HG02610 (cell line): ENCODE data around the gene SLC8A2.
"Not testable (repeated sequence)": the region's sequence is repeated elsewhere in the genome, so short reads cannot be mapped to it uniquely, and the experiment has no call there.

Experiments
- ATAC-seq: cut with Tn5 transposase; IDR thresholded peaks from one replicate; pipeline ENCODE4 v1.9.1; 2021; ENCODE audit warnings: mild to moderate bottlenecking, moderate library complexity; ENCODE audit not compliant: unreplicated experiment

SLC8A2 gene

DNA sequence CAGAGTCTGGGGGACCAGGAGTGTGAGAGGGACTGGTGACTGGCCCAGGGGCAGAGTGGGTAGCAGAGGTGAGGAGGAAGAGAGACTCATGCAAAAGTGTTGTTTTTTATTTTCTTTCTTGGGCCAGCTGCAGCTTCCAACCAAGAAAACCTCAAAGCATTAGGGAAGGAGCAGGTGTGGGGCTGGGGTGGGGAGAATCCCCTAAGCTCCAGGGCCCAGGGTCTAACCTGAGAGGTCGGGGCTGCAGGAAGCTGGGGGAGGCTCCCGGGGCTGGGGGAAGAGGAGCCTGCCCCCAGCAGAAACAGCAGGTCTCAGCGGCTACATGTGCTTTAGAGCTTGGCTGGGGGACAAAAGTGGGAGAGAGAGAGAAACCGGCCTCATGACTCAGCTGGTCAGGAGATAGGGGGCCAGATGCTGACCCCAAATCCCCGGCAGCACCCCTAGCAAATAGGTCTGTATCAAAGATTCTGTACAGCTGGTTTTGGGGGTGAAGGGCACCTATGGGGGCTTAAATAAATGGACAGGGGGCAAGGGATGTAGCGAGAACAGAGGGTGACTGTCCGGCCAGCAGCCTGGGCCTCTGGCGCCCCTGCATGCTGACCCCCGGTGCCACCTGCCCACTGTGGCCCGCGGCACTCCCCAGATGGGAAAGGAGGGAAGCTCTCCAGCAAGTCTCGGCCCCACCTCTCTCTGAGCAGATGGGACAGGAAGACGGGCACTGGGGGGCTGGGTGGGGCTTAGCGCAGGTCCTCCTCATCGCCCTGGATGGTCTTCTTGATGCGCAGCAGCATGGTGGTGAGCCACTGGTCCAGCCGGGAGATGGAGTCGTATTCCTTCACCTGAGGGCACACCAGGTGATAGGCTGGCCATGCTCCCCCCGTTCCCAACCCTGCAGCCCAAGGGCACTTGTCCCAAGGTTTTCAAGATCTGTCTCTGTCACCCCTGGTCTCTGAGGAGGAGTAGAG, 16.1 kb upstream of the SLC8A2 start:
- no peak for ATAC-seq

DNA sequence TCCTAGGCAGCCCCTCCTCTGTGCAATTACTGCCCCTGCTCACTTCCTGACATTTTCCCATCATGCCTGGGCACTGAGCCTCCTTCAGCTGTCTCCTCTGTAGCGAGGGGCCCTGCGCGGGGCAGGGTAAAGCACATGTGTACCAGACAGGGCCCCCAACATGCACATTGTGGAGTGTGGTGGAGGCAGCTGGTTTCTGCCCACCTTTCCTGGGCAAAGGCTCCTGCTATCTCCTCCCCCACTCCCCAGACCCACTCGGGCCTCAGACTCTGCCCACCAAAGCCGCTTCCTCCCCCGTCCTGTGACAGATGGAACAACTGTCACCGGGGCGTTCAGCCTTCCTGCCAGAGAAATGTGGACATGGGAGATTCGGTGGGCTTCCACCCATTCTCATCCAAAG, 15.2 kb upstream of the SLC8A2 start:
- no peak for ATAC-seq

DNA sequence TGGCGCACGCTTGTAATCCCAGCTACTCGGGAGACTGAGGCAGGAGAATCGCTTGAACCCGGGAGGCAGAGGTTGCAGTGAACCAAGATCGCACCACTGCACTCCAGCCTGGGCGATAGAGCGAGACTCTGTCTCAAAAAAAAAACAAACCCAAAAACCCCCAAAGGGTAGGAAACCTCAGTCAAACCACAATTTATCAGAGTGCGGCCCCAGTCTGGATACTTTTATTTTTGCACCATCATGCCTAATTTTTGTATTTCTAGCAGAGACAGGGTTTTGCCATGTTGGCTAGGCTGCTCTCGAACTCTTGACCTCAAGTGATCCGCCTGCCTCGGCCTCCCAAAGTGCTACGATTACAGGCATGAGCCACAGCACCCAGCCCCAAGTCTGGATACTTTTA, 14.5 kb upstream of the SLC8A2 start:
- ATAC-seq = not testable (repeated sequence)

DNA sequence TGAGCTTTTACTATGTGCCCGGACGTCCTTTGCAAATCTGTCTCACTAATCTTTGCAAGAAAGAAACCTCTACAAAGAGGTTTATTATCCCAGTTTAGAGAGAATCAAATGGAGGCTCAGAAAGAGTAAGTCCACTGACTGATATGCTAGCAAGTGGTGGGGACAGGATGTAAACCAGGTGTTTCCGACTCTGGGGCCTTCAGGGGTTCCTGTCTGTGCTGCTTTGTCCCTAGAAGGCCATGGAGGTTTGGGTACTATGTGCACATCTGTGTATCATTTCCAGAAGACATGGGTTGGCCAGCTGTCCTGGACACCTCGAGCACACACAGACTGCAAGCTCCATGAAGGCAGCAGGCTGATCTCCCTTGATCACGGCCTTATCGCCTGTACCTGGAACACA, 13.5 kb upstream of the SLC8A2 start:
- ATAC-seq = no peak

DNA sequence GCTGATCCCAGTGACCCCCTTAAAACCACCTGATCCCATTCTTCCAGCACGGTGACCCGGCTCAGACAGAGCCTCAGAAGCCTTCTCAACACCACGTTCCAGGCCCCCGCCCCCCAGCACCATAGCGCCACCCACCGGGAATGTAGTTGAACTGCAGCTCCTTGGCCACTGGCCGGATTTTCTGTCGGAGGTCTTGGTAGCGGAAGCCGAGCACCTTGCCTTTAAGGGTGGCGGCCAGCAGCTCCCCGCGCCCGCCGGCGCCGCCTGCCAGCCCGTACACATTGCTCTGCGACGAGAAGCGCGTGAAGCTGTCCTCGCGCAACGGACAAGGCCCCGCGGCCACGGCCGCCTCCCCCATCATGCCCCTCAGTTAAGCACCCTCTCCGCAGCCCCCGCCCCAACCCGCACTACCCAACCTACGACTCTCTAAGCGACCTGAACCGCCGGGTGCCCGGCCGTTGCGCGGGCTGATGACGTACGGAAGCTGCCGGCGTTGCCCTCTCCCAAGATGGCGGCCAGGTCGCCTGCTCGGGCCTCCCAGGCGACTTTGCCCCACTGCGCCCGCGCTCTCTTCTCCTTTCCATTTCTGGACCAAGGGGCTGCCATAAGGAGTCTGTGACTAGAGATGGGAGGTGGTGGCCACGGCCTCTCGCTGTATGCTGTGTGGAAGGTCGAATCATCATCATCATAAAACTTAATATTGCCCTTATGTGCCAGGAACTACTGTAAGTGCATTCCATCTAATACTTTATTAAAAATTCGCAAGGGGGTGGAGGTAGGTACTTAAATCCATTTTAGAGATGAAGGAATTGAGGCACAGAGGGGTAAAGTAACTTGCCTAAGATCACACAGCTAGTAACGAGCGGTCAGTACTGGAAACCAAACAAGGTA, 12.4 kb upstream of the SLC8A2 start, which contains the start of gene KPTN:
KPTN (minus strand) TSS at position 420 of the 891 bp plus-strand sequence; CDS start at position 361, 59 bp downstream.
- peak; percentile 56 for ATAC-seq

DNA sequence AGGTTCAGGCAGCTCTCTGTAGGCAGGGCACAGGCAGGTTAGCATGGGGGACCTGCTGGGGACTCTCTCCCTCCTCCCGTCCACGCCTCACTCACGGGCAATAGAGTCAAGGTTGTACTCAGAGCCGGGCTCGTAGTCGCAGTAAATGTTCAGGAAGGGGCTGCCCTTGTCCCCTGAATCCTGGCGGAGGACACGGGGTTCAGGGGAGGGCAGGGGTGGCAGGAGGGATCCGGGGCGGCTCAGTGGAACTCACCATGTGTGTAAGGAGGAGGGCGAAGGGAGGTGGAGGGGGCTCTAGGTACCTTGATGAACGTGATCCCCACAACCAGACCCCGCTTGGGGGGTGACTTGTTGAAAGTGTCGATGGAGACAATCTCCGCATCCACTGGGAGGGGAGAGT, 11.5 kb upstream of the SLC8A2 start:
- ATAC-seq = no peak

DNA sequence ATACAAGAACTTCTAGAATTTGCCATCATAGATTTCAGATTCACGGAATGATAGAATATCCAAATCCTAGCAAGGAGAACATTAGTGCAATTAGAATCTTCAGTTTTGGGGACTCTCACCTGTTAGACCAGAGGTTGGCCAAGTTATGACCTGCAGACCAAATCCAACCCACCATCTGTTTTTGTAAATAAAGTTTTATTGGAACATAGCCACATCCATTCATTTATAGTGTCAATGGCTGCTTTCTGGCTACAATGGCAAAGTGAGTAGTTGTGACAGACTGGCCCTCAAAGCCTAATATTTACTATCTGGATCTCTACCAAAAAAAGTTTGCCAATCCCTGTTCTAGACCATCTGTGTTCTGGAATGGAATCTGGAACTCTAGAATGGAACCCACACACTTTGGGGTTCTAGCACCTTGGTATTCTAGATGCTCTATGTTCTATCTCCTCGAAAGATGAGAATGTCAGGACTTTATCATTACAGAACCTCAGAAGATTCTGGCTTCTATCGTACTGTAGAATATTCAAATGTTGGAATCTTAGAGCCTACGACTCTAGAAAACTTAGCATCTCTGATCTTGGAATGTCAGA, 9.9 kb upstream of the SLC8A2 start:
- no peak for ATAC-seq

DNA sequence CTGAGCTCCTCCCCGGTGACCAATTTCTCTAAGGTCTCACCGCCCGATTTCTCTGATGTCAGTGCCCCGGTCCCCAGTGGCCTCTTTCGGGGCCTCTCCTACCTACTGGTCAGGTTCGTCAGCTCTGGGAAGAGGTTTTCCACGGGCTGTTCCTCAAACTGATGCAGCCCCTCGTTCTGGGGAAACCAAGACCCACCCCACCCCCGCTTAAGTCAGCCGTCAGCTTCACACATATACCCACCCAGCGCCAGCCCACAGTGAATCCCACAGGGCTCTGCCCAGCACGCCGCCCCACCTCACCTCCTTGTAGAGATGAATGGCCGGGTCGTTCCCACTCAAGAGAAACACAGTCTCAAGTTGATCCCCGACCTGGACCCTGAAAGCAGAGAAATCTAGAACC, 9.0 kb upstream of the SLC8A2 start:
- no peak for ATAC-seq

DNA sequence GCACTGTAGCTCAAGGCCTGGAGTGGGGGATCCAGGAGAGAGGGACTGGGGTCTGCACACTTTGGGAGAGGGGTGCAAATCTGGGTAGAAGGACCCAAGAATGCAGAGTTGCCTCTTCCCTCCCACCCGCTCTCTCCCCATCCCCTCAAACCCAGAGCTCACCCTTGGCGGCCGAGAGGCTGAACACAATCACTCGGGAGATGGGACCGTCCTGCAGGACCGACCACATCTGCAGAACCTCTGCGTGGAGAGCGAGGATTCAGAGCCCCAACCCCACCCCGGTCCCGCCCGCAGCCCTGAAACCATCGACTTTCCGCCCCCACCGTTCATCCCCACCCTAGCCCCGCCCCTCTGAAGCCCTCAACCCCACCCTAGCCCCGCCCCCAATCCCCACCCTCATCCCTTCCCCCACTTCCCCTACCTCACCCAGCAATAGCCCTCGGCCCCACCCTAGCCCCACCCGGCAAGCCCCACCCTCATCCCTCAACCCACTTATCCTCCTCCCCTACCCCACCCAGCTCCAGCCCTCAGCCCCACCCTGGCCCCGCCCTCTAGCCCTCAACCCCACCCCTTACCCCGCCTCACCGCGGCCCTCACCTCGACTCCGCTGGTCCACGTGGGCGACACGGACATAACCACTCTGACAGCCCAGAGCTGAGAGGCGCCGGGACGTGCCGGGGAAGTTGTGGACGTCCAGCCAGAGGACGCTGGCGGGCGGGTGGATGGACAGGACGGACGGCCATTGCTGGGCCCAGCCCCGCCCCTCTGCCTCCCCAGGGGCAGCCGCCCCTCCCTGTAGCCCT, 8.2 kb upstream of the SLC8A2 start:
- ATAC-seq = no peak

DNA sequence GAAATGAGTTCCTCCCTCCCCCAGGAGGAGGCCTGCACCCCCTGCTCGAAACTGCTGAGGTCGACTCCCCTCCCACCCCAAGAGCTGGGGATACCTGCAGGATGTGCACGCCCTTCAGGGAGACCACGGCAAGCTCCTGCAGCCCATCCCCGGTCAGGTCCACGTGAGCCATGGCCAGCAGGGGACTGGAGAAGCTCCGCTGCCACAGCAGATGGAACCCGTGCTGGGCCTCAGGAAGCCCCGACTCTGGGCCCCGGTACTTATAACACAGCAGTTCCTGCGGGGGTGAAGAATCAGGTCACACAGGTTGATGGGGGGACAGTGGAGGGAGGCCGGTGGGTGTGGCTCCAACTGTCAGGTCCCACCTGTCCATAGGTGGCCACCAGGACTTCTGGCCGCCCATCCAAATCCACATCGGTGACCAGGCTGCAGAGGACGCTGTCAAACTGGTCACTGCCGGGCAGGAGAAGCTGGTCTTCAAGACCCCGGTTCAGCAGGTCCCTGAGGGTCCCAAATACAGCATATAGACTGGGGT, 4.8 kb upstream of the SLC8A2 start:
- ATAC-seq = no peak

DNA sequence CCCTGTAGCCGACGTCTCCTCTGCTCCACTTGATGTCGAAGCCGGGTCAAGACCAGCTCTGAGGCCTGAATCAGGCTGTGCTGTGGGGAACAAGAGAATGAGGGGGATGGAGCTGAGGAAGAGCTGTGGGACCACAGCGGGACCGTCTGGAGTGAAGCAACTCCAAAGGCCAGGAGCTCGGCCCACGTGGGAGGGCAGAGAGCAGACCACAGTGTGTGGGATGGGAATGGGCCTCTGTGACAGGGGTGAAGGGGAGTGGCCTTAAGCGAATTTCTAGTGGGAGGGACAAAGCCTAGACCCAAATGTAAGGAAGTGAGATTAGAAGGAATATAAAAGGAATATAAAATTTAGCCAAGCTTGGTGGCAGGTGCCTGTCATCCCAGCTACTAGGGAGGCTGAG, 3.8 kb upstream of the SLC8A2 start:
- ATAC-seq = no peak

DNA sequence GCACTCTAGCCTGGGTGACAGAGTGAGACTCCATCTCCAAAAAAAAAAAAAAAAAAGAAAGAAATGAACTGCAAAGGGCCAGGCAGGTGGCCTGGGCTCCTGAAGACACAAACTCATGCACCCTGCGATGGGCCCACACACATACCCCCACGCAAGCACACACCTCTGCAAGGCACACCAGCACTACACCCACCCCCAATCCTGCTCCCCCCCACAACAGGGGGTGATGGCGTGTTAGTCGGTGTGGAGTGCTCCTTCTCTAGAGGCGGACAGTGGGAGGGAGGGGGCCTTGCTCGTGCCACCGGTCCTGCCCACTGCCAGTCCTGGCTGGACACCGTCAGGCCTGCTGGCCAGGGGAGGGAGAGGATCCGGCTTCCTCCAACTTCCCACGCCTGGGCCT, 1.6 kb upstream of the SLC8A2 start:
- ATAC-seq = no peak

DNA sequence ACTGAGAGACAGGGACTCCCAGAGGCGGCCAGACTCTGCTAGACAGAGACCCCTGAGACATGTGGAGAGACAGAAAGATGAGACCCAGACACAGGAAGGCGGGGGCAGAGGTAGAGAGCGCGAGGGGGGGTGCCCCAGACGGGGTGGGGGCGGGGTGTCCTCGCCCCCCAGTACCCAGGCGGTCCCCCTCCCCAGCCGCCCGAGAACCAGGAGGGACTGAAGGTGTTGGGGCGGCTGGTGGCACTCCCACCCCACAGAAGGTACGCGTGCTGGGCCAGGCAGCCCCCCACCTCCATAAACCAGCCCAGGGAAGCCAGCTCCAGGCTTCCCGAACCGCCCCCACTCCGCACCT, 336 bp downstream of the SLC8A2 start:
- ATAC-seq = no peak

DNA sequence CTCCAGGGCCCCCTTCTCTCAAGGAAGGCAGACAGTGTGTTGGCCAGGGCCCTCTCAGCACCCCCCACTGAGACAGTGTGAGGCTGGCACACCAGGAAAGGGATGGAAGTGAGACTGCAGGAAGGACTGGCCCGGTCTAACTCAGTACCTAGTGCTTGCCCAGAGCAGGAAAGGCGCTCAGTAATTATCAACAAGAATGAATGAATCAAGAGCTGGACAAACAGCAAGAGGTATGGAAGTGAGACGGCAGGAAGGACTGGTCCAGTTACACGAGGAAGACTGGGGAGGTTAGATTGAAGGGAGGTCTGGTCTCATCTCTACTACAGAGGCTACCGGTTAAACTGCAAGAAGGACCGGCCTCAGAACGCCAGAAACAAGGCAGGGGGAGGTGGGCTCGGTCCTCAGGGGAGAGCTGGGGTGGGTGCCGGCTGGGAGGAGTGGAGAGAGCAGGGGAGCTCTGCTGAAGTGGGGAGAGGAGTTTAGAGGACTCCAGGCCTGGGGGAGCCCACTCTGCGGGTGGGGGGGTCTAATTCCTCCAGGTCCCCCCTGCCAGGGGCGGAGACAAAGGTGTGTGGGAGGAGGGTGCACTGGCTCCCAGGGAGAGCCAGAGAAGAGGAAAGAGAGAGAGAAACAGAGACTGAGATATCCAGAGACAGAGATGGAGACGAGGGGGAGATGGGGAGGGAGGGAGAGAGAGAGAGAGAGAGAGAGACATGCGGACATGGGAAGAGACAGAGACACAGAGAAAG, 1.1 kb downstream of the SLC8A2 start:
- no peak for ATAC-seq

DNA sequence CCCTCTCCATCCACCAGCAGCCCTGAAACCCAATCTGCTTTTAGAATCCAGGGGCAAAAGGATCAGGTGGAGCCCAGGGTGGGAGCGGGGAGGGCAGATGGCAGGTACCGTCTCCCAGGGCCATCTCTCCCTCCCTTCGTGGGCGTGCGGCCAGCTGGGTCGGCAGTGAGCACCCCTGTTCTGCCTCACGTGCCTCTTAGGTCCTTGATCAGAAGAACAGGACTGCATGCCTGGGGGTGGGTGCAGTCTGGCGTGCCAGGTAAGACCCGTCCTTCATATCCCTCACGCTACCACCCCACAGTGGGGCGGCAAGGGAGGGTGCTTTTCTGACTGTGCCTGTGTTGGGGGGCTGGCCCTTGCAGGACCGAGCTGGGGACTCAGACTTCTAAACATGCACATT, 2.0 kb downstream of the SLC8A2 start:
- ATAC-seq = no peak

DNA sequence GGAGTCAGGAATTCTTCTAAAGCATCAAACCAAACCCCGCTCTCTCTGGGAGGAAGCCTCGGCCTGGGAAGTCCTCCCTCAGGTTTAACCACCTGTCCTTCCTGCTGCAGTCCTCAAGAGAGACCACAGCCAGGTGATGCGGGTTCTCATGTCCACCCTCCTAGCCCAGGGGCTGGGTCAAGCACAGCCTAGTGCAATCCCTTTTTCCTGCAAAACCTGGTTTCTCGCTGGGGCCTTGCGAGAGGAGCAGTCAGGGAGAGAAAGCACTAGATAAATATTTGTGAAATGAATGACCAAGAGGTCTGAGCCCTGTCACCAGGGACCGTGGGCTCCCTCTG, 2.4 kb downstream of the SLC8A2 start:
- ATAC-seq = no peak

DNA sequence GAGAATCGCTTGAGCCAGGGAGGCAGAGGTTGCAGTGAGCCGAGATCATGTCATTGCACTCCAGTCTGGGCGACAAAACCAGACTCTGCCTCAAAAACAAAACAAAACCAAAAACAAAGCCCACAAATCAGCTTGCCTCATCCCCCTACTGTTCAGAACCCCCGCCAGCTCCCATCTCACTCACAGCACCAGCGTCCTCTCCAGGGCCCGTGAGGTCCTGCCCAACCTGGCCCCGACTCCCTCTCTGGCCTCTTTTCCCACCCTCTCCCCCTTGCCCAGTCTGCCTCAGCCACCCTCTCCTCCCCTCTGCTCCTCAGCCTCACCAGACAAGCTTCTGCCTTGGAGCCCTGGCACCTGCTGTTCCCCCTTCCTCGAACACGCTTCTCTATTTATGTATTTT, 3.8 kb downstream of the SLC8A2 start:
- ATAC-seq = no peak

DNA sequence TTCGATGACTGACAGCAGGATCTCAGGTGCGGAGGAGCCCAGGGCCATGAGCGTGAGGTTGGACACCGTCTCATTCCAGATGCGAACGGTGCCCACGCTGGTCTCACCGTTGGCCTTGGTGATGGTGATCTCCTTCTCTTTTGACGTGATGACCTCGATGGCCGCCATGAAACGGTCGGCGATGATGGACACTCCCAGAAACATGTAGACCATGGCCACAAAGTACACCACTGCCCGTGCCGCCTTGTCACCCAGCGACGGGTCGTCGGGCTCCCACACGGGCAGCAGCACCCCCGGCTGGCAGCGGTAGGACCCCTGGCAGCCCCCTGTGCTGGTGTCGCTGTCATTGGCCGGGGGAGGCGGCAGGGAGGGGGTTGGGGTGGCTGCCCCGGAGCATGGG, 5.7 kb downstream of the SLC8A2 start:
- no peak for ATAC-seq

DNA sequence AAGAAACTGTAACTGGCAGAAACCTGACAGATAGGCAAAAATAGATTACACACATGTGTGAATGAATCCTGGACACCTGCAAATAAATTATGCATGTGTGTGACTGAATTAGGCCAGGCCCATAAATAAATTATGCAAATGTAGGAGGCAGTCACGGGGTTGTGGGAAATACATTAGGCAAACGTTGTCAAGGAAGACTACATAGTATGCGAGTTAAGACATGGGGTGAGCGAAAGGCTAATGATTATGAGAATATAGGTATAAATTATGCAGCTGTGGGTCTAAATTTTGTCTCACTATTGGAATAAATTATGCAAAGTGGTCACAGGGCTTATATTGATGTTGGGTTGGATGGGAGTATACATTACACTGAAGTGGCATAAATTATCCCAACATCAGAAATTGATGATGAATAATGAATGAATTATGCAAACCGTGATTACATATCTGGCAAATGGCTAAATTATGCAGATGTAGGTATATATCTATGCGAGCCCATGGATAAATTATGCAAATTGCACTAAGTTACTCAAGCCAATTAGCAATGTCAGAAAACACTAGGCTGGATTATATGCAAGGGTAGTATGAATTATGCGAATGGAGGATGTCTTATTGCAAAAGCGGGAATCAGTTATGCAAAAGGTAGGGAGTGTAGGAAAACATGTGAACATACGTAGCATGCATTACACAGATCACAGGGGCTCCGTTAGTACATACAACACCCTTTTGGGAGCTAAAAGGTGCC, 6.8 kb downstream of the SLC8A2 start:
- no peak for ATAC-seq
